ENCODE data around the gene PAK6. TPM values are rescaled to one million over a fixed set of nuclear protein-coding genes. Genes with fewer than 3 reads are reported as not detected.

Gene PAK6
- total RNA-seq, 4 donors from 2014 or later = 2.3 to 5.0 (median 3.3) TPM; not detected in 1

DNA sequence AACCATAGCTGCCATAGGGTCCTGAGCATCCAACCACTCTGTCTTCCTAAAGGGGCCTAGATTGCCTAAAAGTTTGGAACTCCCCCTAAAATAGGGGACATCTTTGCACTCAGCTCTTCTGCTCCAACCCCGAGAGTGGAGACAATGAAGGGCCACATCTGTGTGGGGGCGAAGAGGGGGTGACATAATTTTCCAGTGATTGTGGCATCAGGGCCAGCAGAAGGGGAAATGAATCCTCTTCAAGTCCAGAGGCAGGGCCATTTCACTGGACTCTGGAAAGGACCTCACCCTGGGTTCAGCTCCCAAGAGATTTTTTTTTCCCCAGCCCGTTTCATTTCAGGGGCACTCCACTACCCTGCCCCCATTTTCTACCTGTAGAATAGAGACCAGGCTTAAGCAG lies 48.6 kb downstream of the PAK6 start:
- intact Hi-C loops (cut with DNase I; ENCODE audit: low total_unique reads) = loop anchor here (10.0 kb wide), 1 partner anchor 57 kb away; the partner anchor contains the start of gene CCDC9B
- Histone ChIP-seq H3K36me3 (no peaks in the 10 kb centered on the region), H3K27ac (no peak overlapping the region), H3K27me3 (peaks cover 5 to 9% of the 10 kb centered on the region in 2 donors), H3K4me1 (peaks cover 0 to 9% of the 10 kb centered on the region in 2 donors), H3K4me3 (no peak overlapping the region), H3K9me3 (no peaks in the 10 kb centered on the region)
- no peak for DNase-seq
- TF ChIP-seq, protein P1, sequence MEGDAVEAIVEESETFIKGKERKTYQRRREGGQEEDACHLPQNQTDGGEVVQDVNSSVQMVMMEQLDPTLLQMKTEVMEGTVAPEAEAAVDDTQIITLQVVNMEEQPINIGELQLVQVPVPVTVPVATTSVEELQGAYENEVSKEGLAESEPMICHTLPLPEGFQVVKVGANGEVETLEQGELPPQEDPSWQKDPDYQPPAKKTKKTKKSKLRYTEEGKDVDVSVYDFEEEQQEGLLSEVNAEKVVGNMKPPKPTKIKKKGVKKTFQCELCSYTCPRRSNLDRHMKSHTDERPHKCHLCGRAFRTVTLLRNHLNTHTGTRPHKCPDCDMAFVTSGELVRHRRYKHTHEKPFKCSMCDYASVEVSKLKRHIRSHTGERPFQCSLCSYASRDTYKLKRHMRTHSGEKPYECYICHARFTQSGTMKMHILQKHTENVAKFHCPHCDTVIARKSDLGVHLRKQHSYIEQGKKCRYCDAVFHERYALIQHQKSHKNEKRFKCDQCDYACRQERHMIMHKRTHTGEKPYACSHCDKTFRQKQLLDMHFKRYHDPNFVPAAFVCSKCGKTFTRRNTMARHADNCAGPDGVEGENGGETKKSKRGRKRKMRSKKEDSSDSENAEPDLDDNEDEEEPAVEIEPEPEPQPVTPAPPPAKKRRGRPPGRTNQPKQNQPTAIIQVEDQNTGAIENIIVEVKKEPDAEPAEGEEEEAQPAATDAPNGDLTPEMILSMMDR (IDR thresholded peaks at IDR 0.05) = no peak
- TF ChIP-seq POLR2A (IDR thresholded peaks at IDR 0.05) = no peak

DNA sequence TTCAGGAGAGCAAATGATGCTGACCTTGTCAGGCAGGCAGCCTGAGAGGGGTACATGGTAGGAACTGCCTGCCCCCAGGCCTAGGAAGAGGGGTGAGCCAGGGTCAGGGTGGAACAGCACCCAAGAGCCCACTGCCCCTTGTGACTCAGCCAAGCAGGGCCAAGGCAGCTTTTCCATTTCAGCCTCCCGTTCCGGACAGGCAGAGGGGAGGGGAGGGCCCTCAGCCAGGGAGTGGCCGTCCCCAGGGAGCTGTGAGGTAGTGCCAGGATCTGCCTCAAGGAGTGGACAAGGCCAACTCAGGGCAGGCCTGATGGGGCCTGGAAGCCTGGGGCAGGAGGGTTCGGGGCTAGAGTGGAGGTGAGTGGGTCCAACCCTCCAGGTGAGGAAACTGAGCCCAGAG lies 49.1 kb downstream of the PAK6 start:
- Histone ChIP-seq H3K9me3 (no peaks in the 10 kb centered on the region), H3K27me3 (peaks cover 4 to 5% of the 10 kb centered on the region in 2 donors), H3K27ac (no peak overlapping the region), H3K36me3 (no peaks in the 10 kb centered on the region), H3K4me3 (no peak overlapping the region), H3K4me1 (peaks cover 0 to 5% of the 10 kb centered on the region in 2 donors)
- TF ChIP-seq POLR2A (IDR thresholded peaks at IDR 0.05) = no peak
- TF ChIP-seq, protein P1 (IDR thresholded peaks at IDR 0.05) = no peak
- intact Hi-C loops (cut with DNase I; ENCODE audit: low total_unique reads) = loop anchor here (10.0 kb wide), 1 partner anchor 57 kb away; the partner anchor contains the start of gene CCDC9B
- DNase-seq = no peak

DNA sequence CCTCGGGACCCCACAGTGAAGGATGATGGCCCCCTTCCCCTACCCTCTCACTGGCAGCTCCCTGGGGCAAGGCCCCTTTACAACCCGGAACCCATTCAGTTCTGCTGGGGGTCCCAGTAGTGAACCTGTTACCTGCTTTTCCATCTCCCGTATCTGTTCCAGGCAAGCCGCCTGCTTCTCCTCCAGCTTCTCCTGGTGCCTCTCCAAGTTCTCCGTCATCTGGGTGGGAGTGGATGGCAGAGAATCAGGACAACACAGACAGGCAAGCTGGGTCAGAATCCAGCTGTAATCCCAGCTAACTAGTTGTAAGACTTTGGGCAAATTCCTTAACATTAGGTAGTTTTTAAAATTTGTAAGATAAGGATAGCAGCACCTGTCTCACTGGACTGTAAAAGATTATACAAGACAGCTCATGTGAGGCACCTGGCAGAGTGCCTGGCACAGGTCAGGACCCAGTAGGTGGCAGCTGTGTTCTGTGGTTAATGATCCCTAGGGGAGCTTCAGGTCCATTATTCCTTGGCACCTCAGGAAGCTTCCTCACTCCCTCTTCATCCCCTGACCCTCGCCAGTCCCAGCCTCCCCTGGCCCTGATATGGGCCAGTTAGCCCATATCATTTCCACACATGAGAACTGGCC lies 50.4 kb downstream of the PAK6 start:
- Histone ChIP-seq H3K4me1 (no peaks in the 10 kb centered on the region), H3K4me3 (no peak overlapping the region), H3K36me3 (no peaks in the 10 kb centered on the region), H3K27ac (no peak overlapping the region), H3K9me3 (no peaks in the 10 kb centered on the region), H3K27me3 (no peaks in the 10 kb centered on the region)
- TF ChIP-seq, protein P1 (IDR thresholded peaks at IDR 0.05) = no peak
- TF ChIP-seq POLR2A (IDR thresholded peaks at IDR 0.05) = no peak
- intact Hi-C loops (cut with DNase I; ENCODE audit: low total_unique reads) = loop anchor here (10.0 kb wide), 1 partner anchor 56 kb away; the partner anchor contains the start of gene CCDC9B
- no peak for DNase-seq

DNA sequence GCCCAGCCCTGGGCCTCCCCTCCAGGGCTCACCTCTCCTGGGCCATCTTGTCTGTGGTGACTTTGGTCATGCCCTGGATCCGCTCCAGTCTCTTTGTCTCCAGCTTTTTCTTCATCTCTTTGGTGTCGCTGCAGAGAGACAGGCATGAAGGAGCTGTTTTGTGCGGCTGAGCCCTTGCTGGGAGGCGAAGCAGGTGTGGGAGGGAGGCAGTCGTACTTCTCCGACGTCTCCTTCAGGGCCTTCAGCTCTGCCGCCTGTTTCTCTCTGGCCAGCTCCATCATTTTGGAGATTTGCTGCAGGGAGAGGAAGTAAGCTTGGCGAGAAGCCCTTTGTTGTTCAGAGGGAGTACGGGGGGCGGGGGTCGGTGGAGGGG lies 51.7 kb downstream of the PAK6 start:
- Histone ChIP-seq H3K4me3 (no peak overlapping the region), H3K4me1 (no peaks in the 10 kb centered on the region), H3K27me3 (no peaks in the 10 kb centered on the region), H3K9me3 (no peaks in the 10 kb centered on the region), H3K36me3 (no peaks in the 10 kb centered on the region), H3K27ac (no peak overlapping the region)
- no peak for DNase-seq
- no peak for TF ChIP-seq POLR2A (IDR thresholded peaks at IDR 0.05)
- intact Hi-C loops (cut with DNase I; ENCODE audit: low total_unique reads) = no loop called here

DNA sequence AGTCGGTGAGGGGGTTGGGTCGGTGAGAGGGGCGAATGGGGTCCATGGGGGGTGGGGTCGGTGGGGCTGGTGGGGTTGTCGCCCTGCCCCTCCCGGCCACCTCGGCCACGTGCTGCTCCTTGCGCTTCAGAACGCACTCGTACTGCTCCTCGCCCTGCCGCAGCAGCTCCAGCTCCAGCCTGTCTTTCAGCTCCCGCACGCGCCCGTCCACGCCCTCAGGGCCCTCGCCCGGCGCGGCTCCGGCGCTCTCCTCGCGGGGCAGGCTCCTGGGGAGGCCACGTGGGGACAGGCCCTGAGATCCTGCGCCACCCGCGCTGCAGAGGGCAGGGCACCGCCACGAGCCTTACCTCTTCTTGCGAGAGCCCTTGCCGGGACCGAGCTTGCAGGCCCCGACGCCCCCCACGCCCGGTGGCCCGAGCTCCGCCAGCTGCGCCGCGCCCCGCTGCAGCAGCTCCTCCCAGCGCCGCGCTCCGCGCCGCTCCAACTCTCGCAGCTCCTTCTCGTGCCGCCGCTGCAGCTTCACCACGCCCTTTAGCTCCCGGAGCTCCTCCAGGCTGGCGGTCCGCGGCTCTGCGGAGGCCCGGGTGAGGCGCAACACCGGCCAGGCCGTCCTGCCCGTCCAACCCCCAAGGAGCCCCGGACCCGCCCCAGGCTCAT lies 52.2 kb downstream of the PAK6 start:
- intact Hi-C loops (cut with DNase I; ENCODE audit: low total_unique reads) = no loop called here
- Histone ChIP-seq H3K36me3 (no peaks in the 10 kb centered on the region), H3K4me3 (peak overlapping the region in 1 of 2 donors; percentile 25), H3K27me3 (no peaks in the 10 kb centered on the region), H3K4me1 (no peaks in the 10 kb centered on the region), H3K27ac (no peak overlapping the region), H3K9me3 (no peaks in the 10 kb centered on the region)
- TF ChIP-seq, protein P1 (IDR thresholded peaks at IDR 0.05) = no peak
- no peak for TF ChIP-seq POLR2A (IDR thresholded peaks at IDR 0.05)
- peak in 1 of 2 donors; percentile 36 for DNase-seq
